GM18502 (cell line): ENCODE measurements around the gene RBSN.

ENCODE experiments used
- ATAC-seq: cut with Tn5 transposase; IDR thresholded peaks from one replicate; pipeline ENCODE4 v1.9.1; 2021; ENCODE audit warnings: mild to moderate bottlenecking; ENCODE audit not compliant: unreplicated experiment, poor library complexity

The RBSN gene

GRCh38 chr3:15063656-15064286 is 35.2 kb downstream of the RBSN start:
- ATAC-seq, result no peak

GRCh38 chr3:15063238-15063637 is 35.7 kb downstream of the RBSN start:
- no peak for ATAC-seq

- no peak for ATAC-seq
Observed at GRCh38 chr3:15060029-15060428, 38.9 kb downstream of the RBSN start.

GRCh38 chr3:15056676-15057404 is 42.1 kb downstream of the RBSN start:
- ATAC-seq, result no peak

GRCh38 chr3:15055019-15055557 is 43.9 kb downstream of the RBSN start:
- peak; percentile 56 for ATAC-seq

- no peak for ATAC-seq
Observed at GRCh38 chr3:15053541-15053940, 45.4 kb downstream of the RBSN start.

GRCh38 chr3:15052335-15053242 is 46.4 kb downstream of the RBSN start:
- no peak for ATAC-seq

GRCh38 chr3:15051531-15051930 is 47.4 kb downstream of the RBSN start:
- ATAC-seq, result peak; percentile 66

GRCh38 chr3:15050405-15051092 is 48.4 kb downstream of the RBSN start:
- peak; percentile 77 for ATAC-seq

GRCh38 chr3:15049584-15049983 is 49.4 kb downstream of the RBSN start:
- no peak for ATAC-seq

- ATAC-seq, result no peak
Observed at GRCh38 chr3:15045667-15046066, 53.3 kb downstream of the RBSN start.

GRCh38 chr3:15044326-15044725 is 54.6 kb downstream of the RBSN start:
- no peak for ATAC-seq

- ATAC-seq, result no peak
Observed at GRCh38 chr3:15043408-15044171, 55.4 kb downstream of the RBSN start.

- no peak for ATAC-seq
Observed at GRCh38 chr3:15042936-15043335, 56.0 kb downstream of the RBSN start.

GRCh38 chr3:15041950-15042349 is 57.0 kb downstream of the RBSN start:
- no peak for ATAC-seq

GRCh38 chr3:15040844-15041243 is 58.1 kb downstream of the RBSN start:
- ATAC-seq, result no peak

- no peak for ATAC-seq
Observed at GRCh38 chr3:15038306-15038705, 60.6 kb downstream of the RBSN start.

GRCh38 chr3:15033103-15033502 is 65.8 kb downstream of the RBSN start:
- no peak for ATAC-seq

- no peak for ATAC-seq
Observed at GRCh38 chr3:15032650-15033049, 66.3 kb downstream of the RBSN start.
